Neural crest cell (in vitro differentiated cells): Measurements from ENCODE around the gene MUC7. TPM values are rescaled to one million over a fixed set of nuclear protein-coding genes. Genes with fewer than 3 reads are reported as not detected.
A peak's percentile ranks its signal among the peaks of the same experiment; 100 is the strongest.

Experiments used
- DNase-seq: peaks from one replicate; pipeline ENCODE4 v3.0.0; 2021; ENCODE audit warnings: low read depth, mixed read lengths, low spot score
- H3K27ac Mint-ChIP-seq: one replicate; pipeline ENCODE4 v1.8.0; 2021; ENCODE audit warnings: mild to moderate bottlenecking, mixed read lengths; ENCODE audit not compliant: unreplicated experiment
- H3K27me3 Mint-ChIP-seq: 2 replicates; pipeline ENCODE4 v1.8.0; 2021; ENCODE audit warnings: low read depth, mild to moderate bottlenecking, mixed read lengths
- H3K36me3 Mint-ChIP-seq: 2 replicates; pipeline ENCODE4 v1.8.0; 2021; ENCODE audit warnings: low read depth, mild to moderate bottlenecking, mixed read lengths
- H3K4me1 Mint-ChIP-seq: 2 replicates; pipeline ENCODE4 v1.8.0; 2021; ENCODE audit warnings: mixed read lengths
- H3K4me3 Mint-ChIP-seq: one replicate; pipeline ENCODE4 v1.8.0; 2021; ENCODE audit warnings: mild to moderate bottlenecking, mixed read lengths
- H3K9me3 Mint-ChIP-seq: 2 replicates; pipeline ENCODE4 v1.8.0; 2021; ENCODE audit warnings: mixed read lengths
- CTCF ChIP-seq: fragments of 200-600 bp; sonication (generic); conservative IDR thresholded peaks from 2 replicates; pipeline ENCODE4 v1.5.0; 2021; ENCODE audit warnings: antibody characterized with exemption, mild to moderate bottlenecking
- long read RNA-seq: library from polyadenylated mRNA; unstranded; transcript quantifications from one replicate; pipeline ENCODE4 v2.0.0, GENCODE V29; 2020
- total RNA-seq: library from RNA; stranded (reverse); gene quantifications from 2 replicates; pipeline ENCODE4 v1.2.1, GENCODE V29; 2021

Gene MUC7
- total RNA-seq, result not detected in 2 replicates
- long read RNA-seq, result 0 reads

DNA sequence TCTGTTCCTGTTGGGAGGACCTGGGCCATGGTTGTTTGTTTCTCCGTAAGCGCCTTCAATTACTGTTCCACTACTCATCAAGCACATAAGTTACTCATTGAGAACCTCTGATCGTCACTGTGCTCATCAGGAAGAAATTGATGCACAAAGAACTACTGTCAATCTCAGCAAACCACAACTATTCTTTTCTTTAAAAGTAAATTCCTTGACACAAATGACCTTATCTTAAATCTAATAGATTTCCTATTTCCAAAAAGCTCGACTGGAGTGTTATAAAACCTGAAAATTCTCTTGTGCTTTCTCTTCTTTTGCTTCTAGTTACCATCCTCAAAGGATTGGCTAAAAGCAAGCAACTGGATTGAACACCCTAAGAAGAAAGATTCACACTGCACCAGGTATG lies at the start of gene MUC7:
Gene MUC7 (plus strand): TSS at position 301 of the 400 bp plus-strand sequence. CDS start 1,825 bp downstream, outside the sequence.
- Mint-ChIP-seq H3K4me1 (no peaks in the 10 kb centered on the region), H3K36me3 (peaks cover 4% of the 10 kb centered on the region), H3K27me3 (peaks cover 11% of the 10 kb centered on the region), H3K9me3 (peaks cover 5% of the 10 kb centered on the region), H3K27ac (no peak within 1 kb of the TSS), H3K4me3 (no peak within 1 kb of the TSS)
- no peak for DNase-seq
- TF ChIP-seq CTCF, result no peak

DNA sequence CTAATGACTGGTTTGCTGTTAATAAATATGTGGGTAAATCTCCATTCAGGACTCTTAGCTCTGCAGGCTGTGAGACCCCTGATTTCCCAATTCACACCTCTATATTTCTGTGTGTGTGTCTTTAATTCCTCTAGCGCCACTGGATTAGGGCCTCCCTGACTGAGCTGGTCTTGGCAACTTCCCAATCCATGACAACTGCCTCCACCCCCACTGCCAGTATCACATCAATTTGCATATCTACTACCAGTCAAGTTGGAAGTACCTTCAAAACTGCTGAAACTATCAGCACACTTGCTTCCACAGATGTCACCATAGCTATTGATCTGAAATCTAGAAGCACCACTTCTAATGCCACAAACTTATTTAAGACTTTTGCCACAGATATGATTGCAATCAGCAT lies 46.7 kb upstream of the MUC7 start:
- Mint-ChIP-seq H3K4me1 (no peaks in the 10 kb centered on the region), H3K9me3 (peaks cover 12% of the 10 kb centered on the region), H3K27ac (no peak overlapping the region), H3K4me3 (no peak overlapping the region), H3K27me3 (peaks cover 3% of the 10 kb centered on the region), H3K36me3 (peaks cover 10% of the 10 kb centered on the region)
- TF ChIP-seq CTCF, result no peak
- DNase-seq, result no peak

DNA sequence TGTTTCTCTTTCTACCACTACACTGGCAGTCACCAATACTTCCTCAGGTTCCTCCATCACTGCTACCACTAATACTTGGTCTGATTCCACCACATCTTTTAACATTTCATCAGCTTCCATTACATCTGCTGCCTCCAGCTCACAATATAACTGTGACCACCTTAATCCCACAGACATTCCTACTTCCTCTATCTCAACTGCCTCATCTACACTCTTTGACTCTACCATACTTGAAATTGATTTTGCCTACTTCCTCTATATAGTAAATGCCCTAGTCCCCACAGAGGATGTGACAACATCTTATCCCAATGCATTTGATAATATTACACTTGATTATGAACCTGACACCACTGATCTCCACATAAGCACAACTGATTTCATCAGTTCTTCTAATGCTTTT lies 45.2 kb upstream of the MUC7 start:
- Mint-ChIP-seq H3K27ac (no peak overlapping the region), H3K9me3 (peaks cover 12% of the 10 kb centered on the region), H3K4me1 (no peaks in the 10 kb centered on the region), H3K4me3 (no peak overlapping the region), H3K36me3 (peaks cover 10% of the 10 kb centered on the region), H3K27me3 (peaks cover under 1% of the 10 kb centered on the region)
- no peak for TF ChIP-seq CTCF
- DNase-seq, result no peak

DNA sequence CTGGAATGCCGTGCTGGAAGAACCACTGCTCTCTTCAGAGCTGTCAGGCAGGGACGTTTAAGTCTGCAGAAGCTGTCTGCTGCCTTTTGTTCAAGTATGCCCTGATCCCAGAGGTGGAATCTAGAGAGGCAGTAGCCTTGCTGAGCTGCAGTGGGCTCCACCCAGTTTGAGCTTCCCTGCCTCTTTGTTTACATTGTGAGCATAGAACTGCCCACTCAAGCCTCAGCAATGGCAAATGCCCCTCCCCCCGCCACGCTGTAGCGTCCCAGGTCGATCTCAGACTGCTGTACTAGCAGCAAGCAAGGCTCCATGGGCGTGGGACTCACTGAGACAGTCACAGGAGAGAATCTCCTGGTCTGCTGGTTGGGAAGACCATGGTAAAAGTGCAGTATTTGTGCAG lies 34.8 kb upstream of the MUC7 start:
- Mint-ChIP-seq H3K27ac (no peak overlapping the region), H3K4me3 (no peak overlapping the region), H3K27me3 (peaks cover 5% of the 10 kb centered on the region), H3K9me3 (peaks cover 2% of the 10 kb centered on the region), H3K4me1 (peaks cover 4% of the 10 kb centered on the region), H3K36me3 (no peaks in the 10 kb centered on the region)
- TF ChIP-seq CTCF, result no peak
- peak; percentile 4 for DNase-seq

DNA sequence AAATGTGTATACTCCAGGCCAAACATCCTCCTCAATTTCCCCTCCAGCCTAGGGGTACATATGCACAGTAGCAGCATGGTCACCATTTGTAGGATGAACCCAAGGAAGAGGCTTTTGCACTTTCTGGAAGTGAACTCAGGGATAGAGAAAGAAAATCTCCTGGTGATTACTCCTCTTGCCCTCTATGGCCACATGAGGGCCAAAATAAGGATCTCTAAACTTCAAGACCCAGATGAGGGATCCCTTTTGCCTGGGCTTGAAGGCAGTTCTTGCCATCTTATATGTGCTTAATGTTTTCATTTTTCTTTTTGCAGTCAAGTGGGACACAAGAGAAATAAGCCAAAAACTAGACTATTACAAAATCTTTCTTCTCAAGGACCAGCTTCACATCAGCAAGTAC lies 29.5 kb upstream of the MUC7 start:
- H3K4me3 Mint-ChIP-seq, result no peak overlapping the region
- H3K27me3 Mint-ChIP-seq, result peaks cover 5% of the 10 kb centered on the region
- no peaks in the 10 kb centered on the region for H3K9me3 Mint-ChIP-seq
- H3K27ac Mint-ChIP-seq, result no peak overlapping the region
- H3K36me3 Mint-ChIP-seq, result no peaks in the 10 kb centered on the region
- DNase-seq, result no peak
- no peak for TF ChIP-seq CTCF
- no peaks in the 10 kb centered on the region for H3K4me1 Mint-ChIP-seq

DNA sequence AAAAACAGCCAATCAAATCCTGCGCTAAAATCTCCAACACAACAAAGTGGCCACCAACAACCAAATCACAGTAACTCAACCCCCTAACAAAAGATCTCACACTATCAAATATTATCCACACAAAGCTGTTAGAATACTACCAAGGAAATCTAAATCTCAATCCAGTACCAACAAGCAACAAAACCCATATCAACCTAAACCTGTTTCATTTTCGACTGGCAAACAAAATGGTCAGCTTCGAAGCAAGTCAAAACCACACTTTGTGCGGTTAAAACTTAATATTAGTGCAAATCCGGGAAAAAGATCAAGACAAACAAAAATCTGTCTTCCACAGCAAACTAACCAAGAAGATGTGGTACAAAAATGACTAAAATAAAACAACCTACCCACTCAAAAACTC lies 28.7 kb upstream of the MUC7 start:
- H3K4me3 Mint-ChIP-seq, result no peak overlapping the region
- H3K27ac Mint-ChIP-seq, result no peak overlapping the region
- H3K36me3 Mint-ChIP-seq, result no peaks in the 10 kb centered on the region
- no peaks in the 10 kb centered on the region for H3K9me3 Mint-ChIP-seq
- peaks cover 5% of the 10 kb centered on the region for H3K27me3 Mint-ChIP-seq
- no peak for TF ChIP-seq CTCF
- H3K4me1 Mint-ChIP-seq, result no peaks in the 10 kb centered on the region
- no peak for DNase-seq
